ENCODE measurements around the gene PTK6. TPM values are rescaled to one million over a fixed set of nuclear protein-coding genes. Genes with fewer than 3 reads are reported as not detected.

PTK6 gene
- total RNA-seq, 3 donors from 2014 or later, result 0.16 to 2.3 (median 0.88) TPM

DNA sequence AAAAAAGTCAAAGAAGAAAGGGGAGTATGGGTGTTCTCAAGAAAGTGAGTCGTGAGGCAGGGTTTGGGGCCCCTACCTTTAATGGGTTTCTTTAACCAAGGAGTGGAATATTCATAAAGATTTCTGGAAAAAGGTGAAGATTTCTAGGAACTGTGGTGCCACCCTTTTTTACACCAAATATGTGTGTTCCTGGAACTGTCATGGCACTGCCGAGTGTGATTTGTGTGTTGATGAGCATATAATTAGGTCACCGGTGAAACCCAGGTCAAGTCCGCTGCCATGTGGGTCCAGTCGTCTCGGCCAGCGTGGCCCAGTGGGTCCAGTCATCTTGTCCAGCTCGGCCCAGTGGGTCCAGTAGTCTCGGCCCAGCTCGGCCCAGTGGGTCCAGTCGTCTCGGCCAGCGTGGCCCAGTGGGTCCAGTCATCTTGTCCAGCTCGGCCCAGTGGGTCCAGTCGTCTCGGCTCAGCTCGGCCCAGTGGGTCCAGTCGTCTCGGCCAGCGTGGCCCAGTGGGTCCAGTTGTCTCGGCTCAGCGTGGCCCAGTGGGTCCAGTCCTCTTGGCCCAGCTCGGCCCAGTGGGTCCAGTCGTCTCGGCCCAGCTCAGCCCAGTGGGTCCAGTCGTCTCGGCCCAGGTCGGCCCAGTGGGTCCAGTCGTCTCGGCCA, 30.0 kb downstream of the PTK6 start:
- Histone ChIP-seq H3K9me3 (peaks cover 18 to 24% of the 10 kb centered on the region in 2 donors), H3K36me3 (no peaks in the 10 kb centered on the region), H3K27me3 (peaks cover 0 to 47% of the 10 kb centered on the region in 2 donors), H3K27ac (no peak overlapping the region), H3K4me3 (no peak overlapping the region), H3K4me1 (no peaks in the 10 kb centered on the region)
- no peak for TF ChIP-seq POLR2A (IDR thresholded peaks at IDR 0.05)
- no peak for DNase-seq (ENCODE audit: low spot score in 2 of 2)
- intact Hi-C loops (cut with DNase I; ENCODE audit: low total_unique reads), result no loop called here

DNA sequence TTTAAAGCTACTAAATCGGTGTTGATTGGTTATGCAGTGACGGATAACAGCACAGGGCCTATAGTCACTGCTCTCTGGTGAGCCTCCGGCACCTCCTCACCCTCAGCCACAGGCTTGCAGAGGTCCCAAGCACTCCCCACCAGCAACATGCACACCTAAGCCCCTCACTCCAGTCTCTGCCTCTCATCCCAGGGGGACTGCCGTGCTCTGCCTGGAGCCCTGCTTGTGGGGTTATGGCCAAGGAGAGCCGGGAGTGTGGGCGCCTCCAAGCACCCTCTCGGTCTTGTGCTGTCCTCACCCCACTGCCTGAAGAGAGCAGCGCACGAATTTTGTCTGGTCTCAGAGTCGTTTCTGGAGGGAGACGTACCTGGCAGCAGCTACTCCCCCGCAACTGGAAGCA, 31.5 kb downstream of the PTK6 start:
- TF ChIP-seq POLR2A (IDR thresholded peaks at IDR 0.05) (no peak), POLR2AphosphoS5 (IDR thresholded peaks at IDR 0.05) (no peak)
- TF ChIP-seq, protein P1, sequence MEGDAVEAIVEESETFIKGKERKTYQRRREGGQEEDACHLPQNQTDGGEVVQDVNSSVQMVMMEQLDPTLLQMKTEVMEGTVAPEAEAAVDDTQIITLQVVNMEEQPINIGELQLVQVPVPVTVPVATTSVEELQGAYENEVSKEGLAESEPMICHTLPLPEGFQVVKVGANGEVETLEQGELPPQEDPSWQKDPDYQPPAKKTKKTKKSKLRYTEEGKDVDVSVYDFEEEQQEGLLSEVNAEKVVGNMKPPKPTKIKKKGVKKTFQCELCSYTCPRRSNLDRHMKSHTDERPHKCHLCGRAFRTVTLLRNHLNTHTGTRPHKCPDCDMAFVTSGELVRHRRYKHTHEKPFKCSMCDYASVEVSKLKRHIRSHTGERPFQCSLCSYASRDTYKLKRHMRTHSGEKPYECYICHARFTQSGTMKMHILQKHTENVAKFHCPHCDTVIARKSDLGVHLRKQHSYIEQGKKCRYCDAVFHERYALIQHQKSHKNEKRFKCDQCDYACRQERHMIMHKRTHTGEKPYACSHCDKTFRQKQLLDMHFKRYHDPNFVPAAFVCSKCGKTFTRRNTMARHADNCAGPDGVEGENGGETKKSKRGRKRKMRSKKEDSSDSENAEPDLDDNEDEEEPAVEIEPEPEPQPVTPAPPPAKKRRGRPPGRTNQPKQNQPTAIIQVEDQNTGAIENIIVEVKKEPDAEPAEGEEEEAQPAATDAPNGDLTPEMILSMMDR (IDR thresholded peaks at IDR 0.05), result no peak
- Histone ChIP-seq H3K27ac (no peak overlapping the region), H3K27me3 (peaks cover 0 to 61% of the 10 kb centered on the region in 2 donors), H3K4me1 (no peaks in the 10 kb centered on the region), H3K4me3 (no peak overlapping the region), H3K9me3 (peaks cover 18 to 24% of the 10 kb centered on the region in 2 donors), H3K36me3 (no peaks in the 10 kb centered on the region)
- intact Hi-C loops (cut with DNase I; ENCODE audit: low total_unique reads), result no loop called here
- DNase-seq (ENCODE audit: low spot score in 2 of 2), result no peak

DNA sequence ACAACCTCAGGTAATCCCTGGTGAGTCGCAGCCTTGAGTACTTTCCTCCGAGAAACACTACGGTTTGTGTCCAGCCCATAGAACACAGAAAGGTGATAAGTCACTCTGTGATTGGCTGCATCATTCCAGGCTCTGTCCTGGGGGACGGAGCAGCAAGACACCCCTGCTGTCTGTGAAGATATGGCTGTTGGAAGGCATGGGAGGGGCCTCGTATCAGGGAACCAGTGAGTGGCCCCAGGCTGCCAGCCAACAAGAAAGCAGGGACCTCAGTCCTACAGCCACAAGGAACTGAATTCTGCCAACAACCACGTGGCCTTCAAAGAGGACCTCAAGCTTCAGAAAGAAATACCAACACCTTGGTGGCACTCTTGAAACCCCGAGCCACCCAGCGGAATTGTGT, 31.9 kb downstream of the PTK6 start:
- H3K27me3 ChIP-seq, result peaks cover 0 to 65% of the 10 kb centered on the region in 2 donors
- peaks cover 18 to 24% of the 10 kb centered on the region in 2 donors for H3K9me3 ChIP-seq
- DNase-seq (ENCODE audit: low spot score in 2 of 2), result no peak
- no peak for TF ChIP-seq POLR2A (IDR thresholded peaks at IDR 0.05)
- no peak for TF ChIP-seq POLR2AphosphoS5 (IDR thresholded peaks at IDR 0.05)
- TF ChIP-seq, protein P1 (IDR thresholded peaks at IDR 0.05), result no peak
- intact Hi-C loops (cut with DNase I; ENCODE audit: low total_unique reads), result no loop called here
- H3K27ac ChIP-seq, result no peak overlapping the region
- no peak overlapping the region for H3K4me3 ChIP-seq
- no peaks in the 10 kb centered on the region for H3K4me1 ChIP-seq
- H3K36me3 ChIP-seq, result no peaks in the 10 kb centered on the region

DNA sequence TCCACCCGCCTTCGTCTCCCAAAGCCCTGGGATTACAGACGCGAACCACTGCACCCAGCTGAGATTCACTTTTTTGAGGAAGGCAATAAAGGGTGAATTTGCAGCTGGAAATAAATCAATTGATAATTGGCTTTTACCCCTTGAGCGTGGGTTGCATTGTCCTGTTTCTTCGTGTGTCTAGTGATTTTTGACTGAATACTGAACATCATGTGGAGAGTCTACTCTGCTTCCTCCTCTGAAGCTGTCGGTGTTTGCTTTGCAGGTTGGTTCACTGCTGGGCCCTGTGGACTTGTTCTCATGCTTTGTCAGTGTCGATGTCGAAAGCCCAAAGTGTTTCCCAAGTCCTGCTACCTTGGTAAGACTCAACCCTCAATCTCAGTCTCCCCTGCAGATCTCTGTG, 32.5 kb downstream of the PTK6 start:
- Histone ChIP-seq H3K36me3 (no peaks in the 10 kb centered on the region), H3K27me3 (peaks cover 3 to 66% of the 10 kb centered on the region in 2 donors)

DNA sequence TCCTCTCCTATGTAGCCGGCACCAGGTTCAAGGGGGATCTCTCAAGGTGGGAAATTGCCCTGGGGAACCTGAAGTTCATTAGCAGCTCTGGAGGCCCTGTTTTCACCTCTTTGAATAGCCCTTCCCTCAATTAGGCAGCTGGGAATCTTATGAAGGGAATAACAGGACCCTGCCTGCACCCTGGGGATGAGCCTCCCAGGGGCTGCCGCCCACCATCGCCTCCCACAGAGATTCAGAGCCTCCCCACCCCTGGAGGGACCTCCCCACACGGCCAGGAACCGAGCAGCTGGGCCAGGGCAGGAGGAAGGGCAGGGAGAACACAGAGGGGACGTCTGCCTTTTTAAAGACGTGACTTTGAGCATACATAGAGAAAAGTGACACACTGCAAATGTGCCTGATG, 33.7 kb downstream of the PTK6 start:
- H3K9me3 ChIP-seq, result peaks cover 18 to 24% of the 10 kb centered on the region in 2 donors
- peaks cover 4 to 67% of the 10 kb centered on the region in 2 donors for H3K27me3 ChIP-seq
- no peak for TF ChIP-seq POLR2AphosphoS5 (IDR thresholded peaks at IDR 0.05)
- TF ChIP-seq, protein P1 (IDR thresholded peaks at IDR 0.05), result no peak
- TF ChIP-seq POLR2A (IDR thresholded peaks at IDR 0.05), result no peak
- DNase-seq (ENCODE audit: low spot score in 2 of 2), result no peak
- no peak overlapping the region for H3K27ac ChIP-seq
- H3K4me3 ChIP-seq, result no peak overlapping the region
- no peaks in the 10 kb centered on the region for H3K36me3 ChIP-seq
- peaks cover 0 to 6% of the 10 kb centered on the region in 2 donors for H3K4me1 ChIP-seq
- intact Hi-C loops (cut with DNase I; ENCODE audit: low total_unique reads), result no loop called here

More for the DNA sequence above, 32.5 kb downstream of the PTK6 start:
- no peak for DNase-seq (ENCODE audit: low spot score in 2 of 2)
- H3K9me3 ChIP-seq, result peaks cover 18 to 24% of the 10 kb centered on the region in 2 donors
- no peak for TF ChIP-seq POLR2AphosphoS5 (IDR thresholded peaks at IDR 0.05)
- no peak for TF ChIP-seq POLR2A (IDR thresholded peaks at IDR 0.05)
- TF ChIP-seq, protein P1 (IDR thresholded peaks at IDR 0.05), result no peak
- peaks cover 0 to under 1% of the 10 kb centered on the region in 2 donors for H3K4me1 ChIP-seq
- H3K4me3 ChIP-seq, result no peak overlapping the region
- intact Hi-C loops (cut with DNase I; ENCODE audit: low total_unique reads), result no loop called here
- H3K27ac ChIP-seq, result no peak overlapping the region

Data from breast epithelium (tissue), 4 donors.